Activated T-helper 2 cell treated with anti-CD3 and anti-CD28 coated beads, Interferon-gamma antibody, Interleukin-2, Interleukin-4, amounts not matched to agents 10 μg/mL and 5 μg/mL and 100 μg/mL, durations not matched to agents 14 hours and 24 hours and 36 hours (primary cell): ENCODE data around the gene ZFAND3. TPM values are rescaled to one million over a fixed set of nuclear protein-coding genes. Genes with fewer than 3 reads are reported as not detected.

ENCODE experiments used
- DNase-seq: peaks from one replicate; pipeline ENCODE4 v3.0.0; 2021; ENCODE audit warnings: low spot score
- H3K27ac Mint-ChIP-seq: one replicate; pipeline ENCODE4 v1.8.0; 2021; ENCODE audit warnings: mixed read lengths
- H3K27me3 Mint-ChIP-seq: one replicate; pipeline ENCODE4 v1.8.0; 2021; ENCODE audit warnings: low read depth, mixed read lengths
- H3K36me3 Mint-ChIP-seq: one replicate; pipeline ENCODE4 v1.8.0; 2021; ENCODE audit warnings: low read depth, mixed read lengths
- H3K4me1 Mint-ChIP-seq: one replicate; pipeline ENCODE4 v1.8.0; 2021; ENCODE audit warnings: low read depth, mixed read lengths
- H3K4me3 Mint-ChIP-seq: one replicate; pipeline ENCODE4 v1.8.0; 2021; ENCODE audit warnings: low read depth, mild to moderate bottlenecking, moderate library complexity, mixed read lengths
- H3K9me3 Mint-ChIP-seq: one replicate; pipeline ENCODE4 v1.8.0; 2021; ENCODE audit warnings: mixed read lengths
- intact Hi-C: fragments of 100-400 bp; cut with micrococcal nuclease; formaldehyde crosslinking; loops from one replicate; pipeline ENCODE4 v1.15.1; 2023
- total RNA-seq: library from RNA; stranded (reverse); gene quantifications from 2 replicates; pipeline ENCODE4 v1.2.3, GENCODE V29; 2022

The ZFAND3 gene
- total RNA-seq, 1 donor from 2014 or later, result 30.8 TPM

GRCh38 chr6:38085031-38085430 lies 265.5 kb downstream of the ZFAND3 start:
- H3K36me3 Mint-ChIP-seq, result peaks cover 22% of the 10 kb centered on the region
- intact Hi-C loops, result no loop called here
- DNase-seq, result no peak
- no peak overlapping the region for H3K4me3 Mint-ChIP-seq
- no peaks in the 10 kb centered on the region for H3K27me3 Mint-ChIP-seq
- H3K9me3 Mint-ChIP-seq, result no peaks in the 10 kb centered on the region
- H3K4me1 Mint-ChIP-seq, result no peaks in the 10 kb centered on the region
- no peak overlapping the region for H3K27ac Mint-ChIP-seq

- Mint-ChIP-seq H3K36me3 (peaks cover 22% of the 10 kb centered on the region), H3K27ac (no peak overlapping the region), H3K27me3 (no peaks in the 10 kb centered on the region), H3K9me3 (no peaks in the 10 kb centered on the region), H3K4me3 (no peak overlapping the region), H3K4me1 (no peaks in the 10 kb centered on the region)
- intact Hi-C loops, result no loop called here
- no peak for DNase-seq
Observed at GRCh38 chr6:38086346-38086745, 266.8 kb downstream of the ZFAND3 start.

GRCh38 chr6:38088010-38088409 lies 268.5 kb downstream of the ZFAND3 start:
- Mint-ChIP-seq H3K27me3 (no peaks in the 10 kb centered on the region), H3K4me1 (no peaks in the 10 kb centered on the region), H3K36me3 (peaks cover 22% of the 10 kb centered on the region), H3K9me3 (no peaks in the 10 kb centered on the region), H3K4me3 (no peak overlapping the region), H3K27ac (no peak overlapping the region)
- no peak for DNase-seq
- intact Hi-C loops, result no loop called here

- intact Hi-C loops, result no loop called here
- H3K27ac Mint-ChIP-seq, result no peak overlapping the region
- H3K9me3 Mint-ChIP-seq, result no peaks in the 10 kb centered on the region
- peaks cover 22% of the 10 kb centered on the region for H3K36me3 Mint-ChIP-seq
- no peaks in the 10 kb centered on the region for H3K4me1 Mint-ChIP-seq
- no peak for DNase-seq
- H3K27me3 Mint-ChIP-seq, result no peaks in the 10 kb centered on the region
- no peak overlapping the region for H3K4me3 Mint-ChIP-seq
Observed at GRCh38 chr6:38088829-38089228, 269.3 kb downstream of the ZFAND3 start.

GRCh38 chr6:38091613-38092012 lies 272.1 kb downstream of the ZFAND3 start:
- Mint-ChIP-seq H3K36me3 (peaks cover 7% of the 10 kb centered on the region), H3K27me3 (no peaks in the 10 kb centered on the region), H3K27ac (no peak overlapping the region), H3K4me1 (no peaks in the 10 kb centered on the region), H3K9me3 (no peaks in the 10 kb centered on the region), H3K4me3 (no peak overlapping the region)
- no peak for DNase-seq
- intact Hi-C loops, result no loop called here

- Mint-ChIP-seq H3K27ac (no peak overlapping the region), H3K27me3 (no peaks in the 10 kb centered on the region), H3K4me1 (no peaks in the 10 kb centered on the region), H3K36me3 (no peaks in the 10 kb centered on the region), H3K9me3 (no peaks in the 10 kb centered on the region), H3K4me3 (no peak overlapping the region)
- intact Hi-C loops, result no loop called here
- DNase-seq, result no peak
Observed at GRCh38 chr6:38092465-38092864, 272.9 kb downstream of the ZFAND3 start.

GRCh38 chr6:38092964-38093363 lies 273.4 kb downstream of the ZFAND3 start:
- Mint-ChIP-seq H3K9me3 (no peaks in the 10 kb centered on the region), H3K4me1 (no peaks in the 10 kb centered on the region), H3K27ac (no peak overlapping the region), H3K36me3 (no peaks in the 10 kb centered on the region), H3K4me3 (no peak overlapping the region), H3K27me3 (no peaks in the 10 kb centered on the region)
- DNase-seq, result no peak
- intact Hi-C loops, result no loop called here

GRCh38 chr6:38095054-38095453 lies 275.5 kb downstream of the ZFAND3 start:
- intact Hi-C loops, result no loop called here
- H3K4me3 Mint-ChIP-seq, result no peak overlapping the region
- no peaks in the 10 kb centered on the region for H3K9me3 Mint-ChIP-seq
- H3K27me3 Mint-ChIP-seq, result no peaks in the 10 kb centered on the region
- H3K4me1 Mint-ChIP-seq, result peaks cover 6% of the 10 kb centered on the region
- H3K27ac Mint-ChIP-seq, result no peak overlapping the region
- DNase-seq, result no peak
- no peaks in the 10 kb centered on the region for H3K36me3 Mint-ChIP-seq

GRCh38 chr6:38099221-38099620 lies 279.7 kb downstream of the ZFAND3 start:
- no peaks in the 10 kb centered on the region for H3K27me3 Mint-ChIP-seq
- peaks cover 3% of the 10 kb centered on the region for H3K36me3 Mint-ChIP-seq
- H3K4me3 Mint-ChIP-seq, result no peak overlapping the region
- peaks cover 6% of the 10 kb centered on the region for H3K4me1 Mint-ChIP-seq
- intact Hi-C loops, result no loop called here
- no peak overlapping the region for H3K27ac Mint-ChIP-seq
- no peaks in the 10 kb centered on the region for H3K9me3 Mint-ChIP-seq
- DNase-seq, result no peak

GRCh38 chr6:38100380-38100779 lies 280.9 kb downstream of the ZFAND3 start:
- Mint-ChIP-seq H3K4me3 (no peak overlapping the region), H3K27ac (no peak overlapping the region), H3K9me3 (no peaks in the 10 kb centered on the region), H3K4me1 (peaks cover 6% of the 10 kb centered on the region), H3K27me3 (no peaks in the 10 kb centered on the region), H3K36me3 (peaks cover 3% of the 10 kb centered on the region)
- DNase-seq, result no peak
- intact Hi-C loops, result no loop called here

- no peak overlapping the region for H3K27ac Mint-ChIP-seq
- no peak for DNase-seq
- peaks cover 5% of the 10 kb centered on the region for H3K4me1 Mint-ChIP-seq
- peaks cover 3% of the 10 kb centered on the region for H3K36me3 Mint-ChIP-seq
- H3K9me3 Mint-ChIP-seq, result no peaks in the 10 kb centered on the region
- intact Hi-C loops, result no loop called here
- no peaks in the 10 kb centered on the region for H3K27me3 Mint-ChIP-seq
- H3K4me3 Mint-ChIP-seq, result no peak overlapping the region
Observed at GRCh38 chr6:38103921-38104320, 284.4 kb downstream of the ZFAND3 start.

GRCh38 chr6:38105066-38105465 lies 285.5 kb downstream of the ZFAND3 start:
- Mint-ChIP-seq H3K36me3 (peaks cover 3% of the 10 kb centered on the region), H3K4me3 (no peak overlapping the region), H3K4me1 (peaks cover 1% of the 10 kb centered on the region), H3K9me3 (no peaks in the 10 kb centered on the region), H3K27ac (no peak overlapping the region), H3K27me3 (no peaks in the 10 kb centered on the region)
- no peak for DNase-seq
- intact Hi-C loops, result no loop called here

- peaks cover 3% of the 10 kb centered on the region for H3K4me1 Mint-ChIP-seq
- intact Hi-C loops, result no loop called here
- DNase-seq, result no peak
- H3K27ac Mint-ChIP-seq, result no peak overlapping the region
- H3K4me3 Mint-ChIP-seq, result no peak overlapping the region
- no peaks in the 10 kb centered on the region for H3K9me3 Mint-ChIP-seq
- no peaks in the 10 kb centered on the region for H3K27me3 Mint-ChIP-seq
- H3K36me3 Mint-ChIP-seq, result no peaks in the 10 kb centered on the region
Observed at GRCh38 chr6:38107073-38107472, 287.5 kb downstream of the ZFAND3 start.

GRCh38 chr6:38110481-38110971 lies 291.0 kb downstream of the ZFAND3 start:
- H3K4me1 Mint-ChIP-seq, result peaks cover 5% of the 10 kb centered on the region
- no peaks in the 10 kb centered on the region for H3K36me3 Mint-ChIP-seq
- intact Hi-C loops, result no loop called here
- no peak overlapping the region for H3K27ac Mint-ChIP-seq
- no peak overlapping the region for H3K4me3 Mint-ChIP-seq
- DNase-seq, result no peak
- H3K9me3 Mint-ChIP-seq, result no peaks in the 10 kb centered on the region
- no peaks in the 10 kb centered on the region for H3K27me3 Mint-ChIP-seq
